Effector memory CD8-positive, alpha-beta T cell (primary cell): ENCODE data around the gene TALDO1.

Experiments
- ATAC-seq: fragments of 150-1000 bp; cut with Tn5 transposase; replicated peaks from 2 replicates; pipeline ENCODE4 v1.10.0; 2021; ENCODE audit warnings: mild to moderate bottlenecking, moderate library complexity
- DNase-seq, 3 experiments: peaks; one replicate each; pipeline ENCODE4 v3.0.0; 2021
- H3K27ac Mint-ChIP-seq, 2 donors: one replicate each; pipeline ENCODE4 v1.8.0; 2022; ENCODE audit warnings: mild to moderate bottlenecking in 2 of 2, mixed read lengths in 2 of 2, moderate library complexity in 2 of 2
- H3K27me3 Mint-ChIP-seq, 2 donors: one replicate each; pipeline ENCODE4 v1.8.0; 2022; ENCODE audit warnings: mixed read lengths in 2 of 2
- H3K36me3 Mint-ChIP-seq: one replicate; pipeline ENCODE4 v1.8.0; 2022; ENCODE audit warnings: mild to moderate bottlenecking, moderate library complexity, mixed read lengths; ENCODE audit not compliant: insufficient read depth
- H3K4me1 Mint-ChIP-seq, 2 donors: one replicate each; pipeline ENCODE4 v1.8.0; 2022; ENCODE audit warnings: low read depth in 2 of 2, mixed read lengths in 2 of 2
- H3K4me3 Mint-ChIP-seq, 2 donors: one replicate each; pipeline ENCODE4 v1.8.0; 2022; ENCODE audit warnings: mild to moderate bottlenecking in 2 of 2, mixed read lengths in 2 of 2, moderate library complexity in 2 of 2
- H3K9me3 Mint-ChIP-seq, 2 donors: one replicate each; pipeline ENCODE4 v1.8.0; 2022; ENCODE audit warnings: mixed read lengths in 2 of 2

TALDO1 gene

GRCh38 chr11:722346-722811 is 24.9 kb upstream of the TALDO1 start:
- no peaks in the 10 kb centered on the region for H3K36me3 Mint-ChIP-seq
- H3K27me3 Mint-ChIP-seq: peaks cover 18 to 24% of the 10 kb centered on the region in 2 donors
- DNase-seq (no peak), ATAC-seq (no peak)
- no peaks in the 10 kb centered on the region for H3K9me3 Mint-ChIP-seq
- H3K4me3 Mint-ChIP-seq: peak overlapping the region; percentile 69 to 70
- H3K27ac Mint-ChIP-seq: no peak overlapping the region
- H3K4me1 Mint-ChIP-seq: peaks cover 11 to 13% of the 10 kb centered on the region in 2 donors

- Mint-ChIP-seq H3K36me3 (no peaks in the 10 kb centered on the region), H3K4me3 (peak overlapping the region; percentile 80 to 89), H3K27ac (peak overlapping the region in 1 of 2 donors; percentile 42), H3K9me3 (no peaks in the 10 kb centered on the region), H3K27me3 (peaks cover 18 to 24% of the 10 kb centered on the region in 2 donors), H3K4me1 (peaks cover 11 to 13% of the 10 kb centered on the region in 2 donors)
- peak; percentile 40 to 50 (median 47) for DNase-seq
- peak; percentile 45 for ATAC-seq
Measured at GRCh38 chr11:723120-723883, 24.0 kb upstream of the TALDO1 start.

GRCh38 chr11:724049-724777 is 23.1 kb upstream of the TALDO1 start:
- H3K27me3 Mint-ChIP-seq: peaks cover 14 to 22% of the 10 kb centered on the region in 2 donors
- H3K4me3 Mint-ChIP-seq: peak overlapping the region; percentile 74
- no peak overlapping the region for H3K27ac Mint-ChIP-seq
- H3K4me1 Mint-ChIP-seq: peaks cover 11 to 13% of the 10 kb centered on the region in 2 donors
- H3K9me3 Mint-ChIP-seq: no peaks in the 10 kb centered on the region
- no peak for DNase-seq
- no peak for ATAC-seq
- H3K36me3 Mint-ChIP-seq: no peaks in the 10 kb centered on the region

- no peak for ATAC-seq
- no peak for DNase-seq
- Mint-ChIP-seq H3K4me1 (peaks cover 8 to 13% of the 10 kb centered on the region in 2 donors), H3K27ac (peak overlapping the region in 1 of 2 donors; percentile 32), H3K4me3 (peak overlapping the region; percentile 74), H3K36me3 (peaks cover 2% of the 10 kb centered on the region), H3K9me3 (no peaks in the 10 kb centered on the region), H3K27me3 (peaks cover 9 to 15% of the 10 kb centered on the region in 2 donors)
Measured at GRCh38 chr11:724778-725386, 22.4 kb upstream of the TALDO1 start.

GRCh38 chr11:725624-726202 is 21.6 kb upstream of the TALDO1 start:
- DNase-seq (no peak), ATAC-seq (no peak)
- H3K9me3 Mint-ChIP-seq: no peaks in the 10 kb centered on the region
- peak overlapping the region; percentile 74 for H3K4me3 Mint-ChIP-seq
- peaks cover 3% of the 10 kb centered on the region for H3K36me3 Mint-ChIP-seq
- H3K27me3 Mint-ChIP-seq: peaks cover 9 to 12% of the 10 kb centered on the region in 2 donors
- H3K4me1 Mint-ChIP-seq: peaks cover 7 to 13% of the 10 kb centered on the region in 2 donors
- H3K27ac Mint-ChIP-seq: peak overlapping the region in 1 of 2 donors; percentile 32

- Mint-ChIP-seq H3K36me3 (peaks cover 3% of the 10 kb centered on the region), H3K27ac (peak overlapping the region in 1 of 2 donors; percentile 24), H3K4me1 (peaks cover 4 to 10% of the 10 kb centered on the region in 2 donors), H3K27me3 (peaks cover 7 to 9% of the 10 kb centered on the region in 2 donors), H3K9me3 (no peaks in the 10 kb centered on the region), H3K4me3 (peak overlapping the region; percentile 62 to 74)
- DNase-seq (peak in 2 of 3 experiments; percentile 32 to 34), ATAC-seq (peak; percentile 48)
Measured at GRCh38 chr11:726278-727220, 20.7 kb upstream of the TALDO1 start.

GRCh38 chr11:727281-727701 is 20.0 kb upstream of the TALDO1 start:
- peak overlapping the region; percentile 62 to 74 for H3K4me3 Mint-ChIP-seq
- no peaks in the 10 kb centered on the region for H3K9me3 Mint-ChIP-seq
- H3K27me3 Mint-ChIP-seq: peaks cover 6 to 9% of the 10 kb centered on the region in 2 donors
- H3K27ac Mint-ChIP-seq: peak overlapping the region in 1 of 2 donors; percentile 24
- peaks cover 4 to 9% of the 10 kb centered on the region in 2 donors for H3K4me1 Mint-ChIP-seq
- H3K36me3 Mint-ChIP-seq: peaks cover 3% of the 10 kb centered on the region
- ATAC-seq (no peak), DNase-seq (no peak)

- Mint-ChIP-seq H3K9me3 (no peaks in the 10 kb centered on the region), H3K27me3 (peaks cover 4 to 5% of the 10 kb centered on the region in 2 donors), H3K4me3 (peak overlapping the region in 1 of 2 donors; percentile 74), H3K27ac (no peak overlapping the region), H3K4me1 (peaks cover 3 to 7% of the 10 kb centered on the region in 2 donors), H3K36me3 (peaks cover 3% of the 10 kb centered on the region)
- peak; percentile 76 for ATAC-seq
- peak; percentile 76 to 78 (median 78) for DNase-seq
Measured at GRCh38 chr11:727859-728748, 19.2 kb upstream of the TALDO1 start.

GRCh38 chr11:728901-729491 is 18.3 kb upstream of the TALDO1 start:
- Mint-ChIP-seq H3K27me3 (no peaks in the 10 kb centered on the region), H3K4me1 (peaks cover 0 to 5% of the 10 kb centered on the region in 2 donors), H3K9me3 (no peaks in the 10 kb centered on the region), H3K36me3 (peaks cover 3% of the 10 kb centered on the region), H3K27ac (no peak overlapping the region), H3K4me3 (no peak overlapping the region)
- ATAC-seq: no peak
- no peak for DNase-seq

GRCh38 chr11:729492-730074 is 17.7 kb upstream of the TALDO1 start:
- H3K36me3 Mint-ChIP-seq: peaks cover 3% of the 10 kb centered on the region
- ATAC-seq (no peak), DNase-seq (no peak)
- H3K27ac Mint-ChIP-seq: no peak overlapping the region
- no peak overlapping the region for H3K4me3 Mint-ChIP-seq
- no peaks in the 10 kb centered on the region for H3K9me3 Mint-ChIP-seq
- no peaks in the 10 kb centered on the region for H3K27me3 Mint-ChIP-seq
- peaks cover 0 to 5% of the 10 kb centered on the region in 2 donors for H3K4me1 Mint-ChIP-seq

GRCh38 chr11:733072-733471 is 14.2 kb upstream of the TALDO1 start:
- Mint-ChIP-seq H3K27me3 (no peaks in the 10 kb centered on the region), H3K4me3 (no peak overlapping the region), H3K27ac (no peak overlapping the region), H3K36me3 (peaks cover 3% of the 10 kb centered on the region), H3K9me3 (no peaks in the 10 kb centered on the region), H3K4me1 (peaks cover 5 to 6% of the 10 kb centered on the region in 2 donors)
- ATAC-seq (no peak), DNase-seq (no peak)
